ENCODE data around the gene ALOX5AP.

Gene ALOX5AP

DNA sequence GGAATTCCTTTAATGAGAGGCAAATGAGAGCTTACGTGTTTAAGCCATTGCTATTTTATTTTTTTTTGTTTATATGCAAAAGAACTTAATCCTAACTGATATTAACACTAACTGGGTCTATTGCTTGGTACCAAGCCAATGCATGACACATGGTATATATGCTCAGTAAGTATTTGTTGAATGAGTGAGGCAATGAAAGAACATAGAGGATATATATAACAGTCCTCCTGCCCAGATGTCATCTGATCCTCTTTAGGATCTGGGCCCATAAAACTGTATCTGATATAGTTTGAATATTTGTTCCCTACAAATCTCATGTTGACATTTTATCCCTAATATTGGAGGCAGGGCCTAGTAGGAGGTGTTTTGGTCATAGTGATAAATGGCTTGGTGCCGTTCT lies 13.0 kb upstream of the ALOX5AP start:
- Histone ChIP-seq H3K36me3 (replicated peaks) (no peaks in the 10 kb centered on the region), H3K27me3 (replicated peaks) (no peaks in the 10 kb centered on the region), H3K4me3 (ENCODE audit: low read depth, low read length) (no peak overlapping the region), H3K27ac (no peak overlapping the region)
- DNase-seq = no peak
- in situ Hi-C loops (cut with HindIII; ENCODE audit: low pct_ligation_motif_present, low sequenced_read_pairs) = no loop called here
- TF ChIP-seq, protein P1, sequence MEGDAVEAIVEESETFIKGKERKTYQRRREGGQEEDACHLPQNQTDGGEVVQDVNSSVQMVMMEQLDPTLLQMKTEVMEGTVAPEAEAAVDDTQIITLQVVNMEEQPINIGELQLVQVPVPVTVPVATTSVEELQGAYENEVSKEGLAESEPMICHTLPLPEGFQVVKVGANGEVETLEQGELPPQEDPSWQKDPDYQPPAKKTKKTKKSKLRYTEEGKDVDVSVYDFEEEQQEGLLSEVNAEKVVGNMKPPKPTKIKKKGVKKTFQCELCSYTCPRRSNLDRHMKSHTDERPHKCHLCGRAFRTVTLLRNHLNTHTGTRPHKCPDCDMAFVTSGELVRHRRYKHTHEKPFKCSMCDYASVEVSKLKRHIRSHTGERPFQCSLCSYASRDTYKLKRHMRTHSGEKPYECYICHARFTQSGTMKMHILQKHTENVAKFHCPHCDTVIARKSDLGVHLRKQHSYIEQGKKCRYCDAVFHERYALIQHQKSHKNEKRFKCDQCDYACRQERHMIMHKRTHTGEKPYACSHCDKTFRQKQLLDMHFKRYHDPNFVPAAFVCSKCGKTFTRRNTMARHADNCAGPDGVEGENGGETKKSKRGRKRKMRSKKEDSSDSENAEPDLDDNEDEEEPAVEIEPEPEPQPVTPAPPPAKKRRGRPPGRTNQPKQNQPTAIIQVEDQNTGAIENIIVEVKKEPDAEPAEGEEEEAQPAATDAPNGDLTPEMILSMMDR (IDR thresholded peaks at IDR 0.05; ENCODE audit: low read depth, low read length, missing control alignments) = no peak

DNA sequence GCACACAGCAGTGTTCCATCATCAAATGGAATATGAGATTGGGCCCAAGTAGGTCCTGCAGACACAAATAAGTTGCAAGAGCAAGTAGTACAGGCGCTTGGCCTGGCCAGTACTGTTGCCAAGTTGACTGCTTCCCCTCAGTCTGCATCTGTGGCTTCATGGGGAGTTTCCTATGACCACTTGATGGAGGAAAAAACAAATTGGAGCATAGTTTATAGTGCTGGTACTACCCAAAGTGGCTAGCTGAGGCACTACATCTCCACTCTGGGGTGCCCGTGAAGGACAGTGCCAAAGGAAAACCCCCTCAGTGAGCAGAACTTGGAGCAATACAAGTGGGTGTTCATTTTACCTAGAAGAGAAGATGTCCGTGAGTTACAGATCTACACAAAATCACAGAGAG lies 10.6 kb upstream of the ALOX5AP start:
- Histone ChIP-seq H3K27ac (no peak overlapping the region), H3K4me3 (ENCODE audit: low read depth, low read length) (no peak overlapping the region), H3K36me3 (replicated peaks) (no peaks in the 10 kb centered on the region), H3K27me3 (replicated peaks) (no peaks in the 10 kb centered on the region)
- TF ChIP-seq, protein P1 (IDR thresholded peaks at IDR 0.05; ENCODE audit: low read depth, low read length, missing control alignments) = no peak
- no peak for DNase-seq
- in situ Hi-C loops (cut with HindIII; ENCODE audit: low pct_ligation_motif_present, low sequenced_read_pairs) = no loop called here

DNA sequence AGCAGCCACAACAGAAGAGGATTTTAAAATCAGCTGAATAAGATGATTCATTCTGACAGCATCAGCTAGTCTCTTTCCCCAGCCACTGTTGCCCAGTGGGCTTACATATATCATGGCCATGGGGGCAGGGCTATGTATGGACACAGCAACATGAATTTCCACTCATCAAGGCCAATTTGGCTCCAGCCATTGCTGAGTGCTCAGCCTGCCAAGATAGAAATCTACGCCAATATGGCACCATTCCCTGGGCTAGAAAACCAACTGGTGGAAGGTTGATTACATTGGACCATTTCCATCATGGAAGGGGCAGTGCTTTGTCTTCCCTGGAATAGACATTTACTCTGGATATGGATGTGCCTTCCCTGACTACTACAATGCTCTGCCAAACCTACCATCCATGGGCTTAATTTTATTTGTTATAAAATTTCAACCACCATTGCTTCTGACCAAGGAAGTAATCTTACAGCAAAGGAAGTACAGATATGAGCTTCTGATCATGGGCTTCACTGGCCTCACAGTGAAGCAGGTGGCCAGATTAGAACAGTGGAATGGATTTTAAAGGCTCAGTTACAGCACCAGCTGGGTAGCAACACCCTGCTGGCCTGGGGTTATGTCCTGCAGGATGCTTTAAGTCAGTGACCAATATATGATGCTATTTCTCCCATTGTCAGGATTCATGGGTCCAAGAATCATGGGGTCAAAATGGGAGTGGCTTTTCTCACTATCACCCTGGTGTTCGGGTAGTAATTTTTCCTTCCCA lies 9.8 kb upstream of the ALOX5AP start:
- Histone ChIP-seq H3K27ac (no peak overlapping the region), H3K36me3 (replicated peaks) (no peaks in the 10 kb centered on the region), H3K4me3 (ENCODE audit: low read depth, low read length) (no peak overlapping the region), H3K27me3 (replicated peaks) (no peaks in the 10 kb centered on the region)
- peak; percentile 19 for DNase-seq
- TF ChIP-seq, protein P1 (IDR thresholded peaks at IDR 0.05; ENCODE audit: low read depth, low read length, missing control alignments) = no peak
- in situ Hi-C loops (cut with HindIII; ENCODE audit: low pct_ligation_motif_present, low sequenced_read_pairs) = no loop called here

DNA sequence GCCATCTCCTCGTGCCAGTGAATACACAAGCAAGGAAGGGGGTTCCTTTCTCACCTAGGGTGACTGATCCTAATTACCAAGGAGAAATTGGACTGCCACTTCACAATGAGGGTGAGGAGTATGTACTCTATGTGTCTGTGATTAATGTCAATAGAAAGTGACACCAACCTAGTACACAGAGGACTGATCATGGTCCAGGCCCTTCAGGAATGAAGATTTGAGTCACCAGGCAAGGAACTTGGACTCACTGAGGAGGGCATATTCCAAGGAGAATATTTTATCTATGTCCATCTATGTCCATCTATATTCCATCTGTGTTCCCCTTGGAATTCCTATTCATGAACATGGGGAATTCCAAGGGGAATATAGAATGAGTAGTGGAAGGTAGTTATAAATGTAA lies 9.2 kb upstream of the ALOX5AP start:
- Histone ChIP-seq H3K27ac (no peak overlapping the region), H3K4me3 (ENCODE audit: low read depth, low read length) (no peak overlapping the region), H3K36me3 (replicated peaks) (no peaks in the 10 kb centered on the region), H3K27me3 (replicated peaks) (no peaks in the 10 kb centered on the region)
- DNase-seq = no peak
- TF ChIP-seq, protein P1 (IDR thresholded peaks at IDR 0.05; ENCODE audit: low read depth, low read length, missing control alignments) = no peak
- in situ Hi-C loops (cut with HindIII; ENCODE audit: low pct_ligation_motif_present, low sequenced_read_pairs) = no loop called here

DNA sequence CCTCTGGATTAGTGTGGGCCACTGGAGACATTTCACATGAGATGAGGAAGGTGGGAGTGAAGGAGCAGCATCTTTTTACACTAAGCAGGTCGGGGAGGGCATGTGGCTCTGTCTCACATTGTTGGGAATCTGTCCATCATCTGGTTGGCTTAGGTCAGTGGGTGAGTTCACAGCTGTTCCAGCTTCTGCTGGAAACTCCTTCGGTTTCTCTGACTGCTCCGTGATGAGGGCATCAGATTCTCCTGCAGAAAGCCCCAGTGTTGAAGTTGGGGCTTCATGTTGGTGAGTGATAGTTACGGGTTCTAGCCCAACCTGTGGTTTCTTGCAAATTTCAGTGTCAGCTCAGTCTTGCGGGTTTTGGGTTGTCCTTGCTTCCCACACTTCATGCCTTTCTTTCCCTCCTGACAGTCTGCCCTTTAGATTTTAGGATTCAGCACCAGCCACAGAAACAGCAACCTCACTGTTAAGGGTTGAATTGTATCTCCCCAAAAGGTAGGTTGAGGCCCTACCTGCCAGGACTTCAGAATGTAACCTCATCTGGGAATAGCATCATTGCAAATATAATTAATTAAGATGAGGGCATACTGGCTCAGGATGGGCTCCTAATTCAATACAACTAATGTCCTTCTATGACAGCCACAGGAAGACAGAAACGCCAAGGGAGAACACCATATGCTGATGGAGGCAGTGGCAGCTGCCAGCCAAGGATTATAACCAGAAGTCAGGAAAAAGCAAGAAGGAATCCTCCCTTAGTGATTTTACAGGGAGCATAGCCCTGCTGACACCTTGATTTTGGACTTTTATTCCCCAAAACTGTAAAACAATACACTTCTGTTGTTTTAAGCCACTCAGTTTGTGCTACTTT lies 7.6 kb upstream of the ALOX5AP start:
- H3K27ac ChIP-seq = no peak overlapping the region
- no peak for DNase-seq
- TF ChIP-seq, protein P1 (IDR thresholded peaks at IDR 0.05; ENCODE audit: low read depth, low read length, missing control alignments) = no peak
- H3K27me3 ChIP-seq (replicated peaks) = no peaks in the 10 kb centered on the region
- in situ Hi-C loops (cut with HindIII; ENCODE audit: low pct_ligation_motif_present, low sequenced_read_pairs) = no loop called here
- no peak overlapping the region for H3K4me3 ChIP-seq (ENCODE audit: low read depth, low read length)
- no peaks in the 10 kb centered on the region for H3K36me3 ChIP-seq (replicated peaks)

All from brain microvascular endothelial cell (primary cell).